ENCODE measurements around the gene MSI2.
A peak's percentile ranks its signal among the peaks of the same experiment; 100 is the strongest.

The MSI2 gene

GRCh38 chr17:57636985-57637665 lies 380.8 kb downstream of the MSI2 start:
- DNase-seq (ENCODE audit: low read depth in 2 of 2): no peak

DNA sequence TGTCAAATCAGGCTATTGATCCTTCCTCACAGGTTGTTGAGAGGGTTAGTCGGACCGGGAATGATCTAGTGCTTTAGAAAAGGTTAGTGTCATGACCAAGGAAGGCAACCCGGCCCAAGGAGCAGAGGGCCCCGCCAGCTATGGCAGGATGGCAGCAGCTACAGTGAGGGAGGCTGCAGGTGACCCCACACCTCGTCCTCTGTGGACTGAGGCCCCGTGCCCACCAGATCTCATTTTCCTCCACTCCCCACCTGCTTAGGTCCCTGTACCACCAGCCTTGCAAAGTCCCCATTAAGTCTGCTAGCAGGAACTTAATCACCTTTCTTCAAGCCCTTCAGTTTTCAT lies 381.3 kb downstream of the MSI2 start:
- DNase-seq (ENCODE audit: low read depth in 2 of 2): no peak

DNA sequence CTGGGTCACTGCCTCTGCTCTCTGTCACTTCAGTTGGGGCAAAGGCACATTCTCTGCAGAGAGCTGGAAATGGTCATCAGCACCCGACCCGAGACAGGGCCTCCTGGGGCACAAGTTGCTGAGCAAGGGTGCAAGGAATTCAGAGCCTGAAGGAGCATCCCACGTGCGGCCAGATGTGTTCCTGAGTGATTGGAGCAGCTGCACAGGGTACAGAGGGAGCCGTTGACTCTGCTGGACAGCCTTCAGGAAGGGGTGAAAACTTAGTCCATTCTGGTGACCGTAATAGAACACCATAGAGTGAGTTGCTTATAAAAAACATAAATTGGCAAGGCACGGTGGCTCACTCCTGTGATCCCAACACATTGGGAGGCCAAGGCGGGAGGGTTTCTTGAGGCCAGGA lies 382.0 kb downstream of the MSI2 start:
- no peak for DNase-seq (ENCODE audit: low read depth in 2 of 2)

GRCh38 chr17:57639381-57639780 lies 383.1 kb downstream of the MSI2 start:
- no peak for DNase-seq (ENCODE audit: low read depth in 2 of 2)

GRCh38 chr17:57640079-57640478 lies 383.8 kb downstream of the MSI2 start:
- DNase-seq (ENCODE audit: low read depth in 2 of 2): no peak

- DNase-seq (ENCODE audit: low read depth in 2 of 2): no peak
Measured at GRCh38 chr17:57641761-57642160, 385.4 kb downstream of the MSI2 start.

GRCh38 chr17:57643062-57643461 lies 386.7 kb downstream of the MSI2 start:
- no peak for DNase-seq (ENCODE audit: low read depth in 2 of 2)

GRCh38 chr17:57644326-57644725 lies 388.0 kb downstream of the MSI2 start:
- DNase-seq (ENCODE audit: low read depth in 2 of 2): no peak

- DNase-seq (ENCODE audit: low read depth in 2 of 2): no peak
Measured at GRCh38 chr17:57645950-57646665, 389.8 kb downstream of the MSI2 start.

- no peak for DNase-seq (ENCODE audit: low read depth in 2 of 2)
Measured at GRCh38 chr17:57648720-57649119, 392.4 kb downstream of the MSI2 start.

GRCh38 chr17:57649191-57649590 lies 392.9 kb downstream of the MSI2 start:
- no peak for DNase-seq (ENCODE audit: low read depth in 2 of 2)

- DNase-seq (ENCODE audit: low read depth in 2 of 2): peak in 1 of 2 experiments; percentile 42
Measured at GRCh38 chr17:57649731-57650484, 393.6 kb downstream of the MSI2 start.

GRCh38 chr17:57650548-57650947 lies 394.2 kb downstream of the MSI2 start:
- DNase-seq (ENCODE audit: low read depth in 2 of 2): no peak

GRCh38 chr17:57651451-57651850 lies 395.1 kb downstream of the MSI2 start:
- DNase-seq (ENCODE audit: low read depth in 2 of 2): no peak

DNA sequence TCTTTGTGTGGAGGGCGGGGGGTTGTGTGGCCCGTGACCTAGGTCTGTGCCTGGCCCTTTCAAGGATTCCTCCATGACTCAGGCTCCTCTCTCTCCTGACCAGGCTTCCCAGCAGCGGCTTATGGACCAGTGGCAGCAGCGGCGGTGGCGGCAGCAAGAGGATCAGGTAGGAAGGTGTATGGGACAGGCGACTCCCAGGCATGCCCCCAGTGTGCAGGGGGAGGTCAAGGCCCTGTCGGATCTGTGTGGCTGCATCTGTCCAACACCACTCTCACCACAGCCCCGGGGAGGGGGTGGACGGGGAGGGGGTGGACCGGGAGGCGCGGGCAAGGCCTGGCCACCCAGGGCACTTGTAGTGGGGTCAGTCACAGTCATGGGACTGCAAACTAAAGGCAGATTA lies 395.7 kb downstream of the MSI2 start:
- DNase-seq (ENCODE audit: low read depth in 2 of 2): no peak

GRCh38 chr17:57652811-57653210 lies 396.5 kb downstream of the MSI2 start:
- no peak for DNase-seq (ENCODE audit: low read depth in 2 of 2)

GRCh38 chr17:57653279-57653678 lies 397.0 kb downstream of the MSI2 start:
- no peak for DNase-seq (ENCODE audit: low read depth in 2 of 2)

GRCh38 chr17:57654040-57654775 lies 397.9 kb downstream of the MSI2 start:
- DNase-seq (ENCODE audit: low read depth in 2 of 2): no peak

DNA sequence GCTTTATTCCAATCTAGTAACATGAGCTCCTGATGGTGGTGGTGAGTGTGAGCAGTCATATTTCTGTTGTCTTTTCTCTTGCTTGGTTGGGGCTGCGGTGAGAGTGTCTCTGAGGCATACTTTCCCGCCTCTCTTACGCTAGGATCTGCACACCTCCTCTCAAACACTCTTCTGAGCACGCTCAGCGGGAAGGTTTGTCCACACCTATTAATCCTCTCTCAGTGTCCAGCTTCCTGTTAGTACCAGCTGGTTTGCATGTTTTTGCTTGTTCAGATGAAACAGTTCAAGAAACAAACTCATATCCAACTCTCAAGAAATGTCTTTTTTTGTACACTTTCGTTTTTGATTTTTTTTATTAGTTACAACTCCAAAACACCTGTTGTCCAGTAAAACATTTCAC lies 399.2 kb downstream of the MSI2 start:
- no peak for DNase-seq (ENCODE audit: low read depth in 2 of 2)

DNA sequence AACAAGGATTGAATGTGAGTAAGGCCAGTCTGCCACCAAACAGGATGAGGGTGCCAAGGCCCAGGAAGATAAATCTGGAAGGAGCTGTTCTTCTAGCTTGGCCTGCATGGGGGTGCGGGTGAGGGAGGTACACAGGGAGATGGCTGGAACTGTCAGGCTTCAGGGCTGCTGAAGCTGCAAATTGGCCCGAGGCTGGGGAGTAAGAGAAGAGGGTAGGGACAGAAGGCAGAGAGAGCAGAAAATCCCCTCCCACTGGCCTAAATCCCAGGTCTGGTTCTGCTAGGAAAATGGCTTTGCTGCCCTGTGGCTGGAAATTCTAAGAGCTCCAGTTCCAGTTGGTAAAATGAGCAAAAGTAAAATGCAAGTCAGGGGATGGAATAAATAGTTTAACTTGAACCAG lies 400.9 kb downstream of the MSI2 start:
- DNase-seq (ENCODE audit: low read depth in 2 of 2): no peak

- no peak for DNase-seq (ENCODE audit: low read depth in 2 of 2)
Measured at GRCh38 chr17:57662041-57662440, 405.7 kb downstream of the MSI2 start.

DNA sequence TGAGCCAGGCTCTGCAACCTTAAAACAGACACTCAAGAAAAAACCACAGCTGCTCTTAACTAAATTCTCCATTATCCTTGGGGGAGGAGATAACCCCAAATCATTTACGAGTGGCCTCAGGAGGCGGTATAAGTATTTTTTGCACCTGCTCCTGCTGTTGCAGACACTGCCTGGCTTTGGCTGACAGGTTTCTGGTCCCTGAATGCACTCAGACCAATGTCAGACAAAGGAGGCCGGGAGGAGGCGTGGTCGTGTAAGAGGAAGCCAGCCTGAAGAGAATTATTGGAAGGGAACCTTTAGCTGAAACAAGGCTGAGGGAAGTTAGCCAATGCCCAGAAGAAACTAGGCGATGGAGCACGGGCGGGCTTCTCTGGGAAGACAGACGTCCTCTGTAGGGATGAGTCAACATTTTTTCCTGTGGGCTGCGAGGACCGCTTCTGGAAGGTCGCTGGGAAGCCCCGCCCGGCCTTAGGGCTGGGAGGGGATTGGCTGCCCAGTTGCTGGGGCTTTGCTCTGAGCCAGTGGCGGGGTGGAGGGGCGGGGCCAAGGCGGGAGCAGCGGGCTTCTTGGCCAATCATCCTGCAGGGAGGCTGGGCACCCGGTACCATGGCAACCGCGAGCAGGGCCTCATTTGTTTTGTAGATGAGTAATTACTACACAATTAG lies 406.5 kb downstream of the MSI2 start:
- DNase-seq (ENCODE audit: low read depth in 2 of 2): peak; percentile 98

Data from fibroblast of skin of left quadriceps (primary cell).